PC-3 (cell line): Measurements from ENCODE around the gene ARFGAP1. TPM values are rescaled to one million over a fixed set of nuclear protein-coding genes. Genes with fewer than 3 reads are reported as not detected.

Source experiments
- ATAC-seq: fragments of 200-7000 bp; cut with Tn5 transposase; 2 replicates; pipeline ENCODE4 v1.9.1; 2020; ENCODE audit warnings: mild to moderate bottlenecking, moderate library complexity
- BruUV-seq: library from RNA; stranded (reverse); fragments of 400-500 nt; replicated peaks from 2 replicates; lab custom pipeline; 2021; lab: Mats Ljungman, UMichigan
- CTCF ChIA-PET: fragments of 300-600 bp; sonication (Branson Sonifier 250); formaldehyde crosslinking; loops from one replicate; lab custom pipeline; 2022; ENCODE audit warnings: antibody characterized with exemption; lab: Charles Lee
- POLR2A ChIA-PET: fragments of 300-600 bp; sonication (Branson Sonifier 250); formaldehyde crosslinking; loops from one replicate; lab custom pipeline; 2022; ENCODE audit warnings: antibody characterized with exemption; ENCODE audit not compliant: unreplicated experiment; lab: Charles Lee
- DNase-seq: peaks from one replicate; pipeline ENCODE4 v3.0.0-alpha.2; 2015
- H2AFZ ChIP-seq: fragments of 300-600 bp; sonication (generic); 2 replicates; pipeline ENCODE4 v1.6.0; 2016; ENCODE audit warnings: antibody characterized with exemption, low read length
- H3F3A ChIP-seq: fragments of 300-600 bp; sonication (generic); one replicate; pipeline ENCODE4 v1.6.0; 2017; ENCODE audit warnings: antibody characterized with exemption, low read length, control low read depth, mild to moderate bottlenecking; ENCODE audit not compliant: unreplicated experiment
- H3K27ac ChIP-seq: fragments of 300-600 bp; sonication (generic); 2 replicates; pipeline ENCODE4 v1.5.1; 2016; ENCODE audit warnings: mild to moderate bottlenecking, low read length
- H3K27me3 ChIP-seq: fragments of 300-600 bp; sonication (generic); 2 replicates; pipeline ENCODE4 v1.6.1; 2016; ENCODE audit warnings: low read length, mixed read lengths
- H3K36me3 ChIP-seq: fragments of 300-600 bp; sonication (generic); 2 replicates; pipeline ENCODE4 v1.6.1; 2016; ENCODE audit warnings: low read depth, mixed run types, low read length, mixed read lengths
- H3K4me1 ChIP-seq: fragments of 300-600 bp; sonication (generic); 2 replicates; pipeline ENCODE4 v1.5.1; 2016; ENCODE audit warnings: low read length; ENCODE audit not compliant: insufficient read depth
- H3K4me2 ChIP-seq: fragments of 300-600 bp; sonication (generic); 2 replicates; pipeline ENCODE4 v1.6.0; 2016; ENCODE audit warnings: low read length
- H3K4me3 ChIP-seq: fragments of 300-600 bp; sonication (generic); 2 replicates; pipeline ENCODE4 v1.5.1; 2016; ENCODE audit warnings: mild to moderate bottlenecking, low read length, mixed read lengths
- H3K79me2 ChIP-seq: fragments of 300-600 bp; sonication (generic); 2 replicates; pipeline ENCODE4 v1.6.1; 2017; ENCODE audit warnings: low read length, mixed read lengths
- H3K9ac ChIP-seq: fragments of 300-600 bp; sonication (generic); 2 replicates; pipeline ENCODE4 v1.6.0; 2016; ENCODE audit warnings: mild to moderate bottlenecking, low read length
- H3K9me2 ChIP-seq: fragments of 300-600 bp; sonication (generic); replicated peaks from 2 replicates; pipeline ENCODE4 v1.6.1; 2016; ENCODE audit warnings: mixed run types, low read length, mixed read lengths
- H3K9me3 ChIP-seq: fragments of 300-600 bp; sonication (generic); 2 replicates; pipeline ENCODE4 v1.6.1; 2016; ENCODE audit warnings: low read length, mixed read lengths
- H4K20me1 ChIP-seq: fragments of 300-600 bp; sonication (generic); 2 replicates; pipeline ENCODE4 v1.6.1; 2016; ENCODE audit warnings: low read length, mixed read lengths
- EZH2 ChIP-seq: fragments of 300-600 bp; sonication (generic); IDR thresholded peaks from one replicate; pipeline ENCODE4 v1.6.1; 2017; ENCODE audit warnings: antibody characterized with exemption, mild to moderate bottlenecking, low read length; ENCODE audit not compliant: unreplicated experiment
- EZH2phosphoT487 ChIP-seq: fragments of 300-600 bp; sonication (generic); IDR thresholded peaks from 2 replicates; pipeline ENCODE4 v1.6.1; 2018; ENCODE audit warnings: mild to moderate bottlenecking, antibody characterized with exemption, low read length, borderline replicate concordance
- intact Hi-C: fragments of 100-400 bp; cut with micrococcal nuclease; formaldehyde crosslinking; loops from 2 replicates; pipeline ENCODE4 v1.9.0; 2023
- total RNA-seq: library from RNA; depleted of rRNA; stranded (reverse); fragments of >200 nt; gene quantifications from 2 replicates; pipeline ENCODE4 v1.2.3, GENCODE V29; 2014
- TF ChIP-seq, protein P1 (sequence below): fragments of 300-600 bp; sonication (generic); conservative IDR thresholded peaks from 2 replicates; pipeline ENCODE4 v1.5.1; 2017; ENCODE audit warnings: antibody characterized with exemption, low read depth, mild to moderate bottlenecking, low read length

The ARFGAP1 gene
- total RNA-seq, 1 experiment from 2014 or later, result 75.6 TPM

DNA sequence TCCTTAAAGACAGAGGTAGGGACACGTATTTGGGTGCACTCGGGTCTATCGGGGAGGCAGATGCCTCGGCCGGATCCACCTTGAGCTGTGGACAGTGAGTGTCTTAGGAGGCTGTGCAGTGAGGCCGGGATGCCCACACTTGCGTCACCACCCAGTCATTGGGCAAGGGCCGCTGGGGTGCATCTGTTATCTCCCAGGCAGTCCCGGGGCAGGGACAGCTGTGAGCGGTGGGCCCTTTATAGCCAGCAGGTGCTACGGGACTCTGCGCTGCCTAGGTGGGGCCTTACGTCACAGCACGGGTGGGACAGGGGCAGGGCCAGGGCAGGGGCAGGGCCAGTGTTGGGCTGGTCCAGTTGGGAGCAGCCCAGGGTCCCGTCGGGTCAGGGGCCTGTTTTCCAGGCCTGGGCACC is 19.7 kb downstream of the ARFGAP1 start:
- Histone ChIP-seq H3K4me3 (no peak overlapping the region), H3K79me2 (no peaks in the 10 kb centered on the region), H4K20me1 (no peaks in the 10 kb centered on the region), H3K9me3 (no peaks in the 10 kb centered on the region), H3K9me2 (no peaks in the 10 kb centered on the region), H3K27ac (no peak overlapping the region), H3K27me3 (peaks cover 29% of the 10 kb centered on the region), H3K36me3 (no peaks in the 10 kb centered on the region), H3K4me1 (no peaks in the 10 kb centered on the region), H3K9ac (no peak overlapping the region), H2AFZ (no peak overlapping the region), H3K4me2 (no peak overlapping the region), H3F3A (no peaks in the 10 kb centered on the region)
- DNase-seq (no peak), ATAC-seq (no peak)
- BruUV-seq, result no TSS peak
- ChIA-PET POLR2A (no interaction called here), CTCF (interaction anchor here (1.0 kb wide), 1 partner anchor 69 kb away, joined by 3 read pairs; no protein-coding TSS in a partner anchor)
- intact Hi-C loops, result no loop called here
- TF ChIP-seq EZH2, result no peak

DNA sequence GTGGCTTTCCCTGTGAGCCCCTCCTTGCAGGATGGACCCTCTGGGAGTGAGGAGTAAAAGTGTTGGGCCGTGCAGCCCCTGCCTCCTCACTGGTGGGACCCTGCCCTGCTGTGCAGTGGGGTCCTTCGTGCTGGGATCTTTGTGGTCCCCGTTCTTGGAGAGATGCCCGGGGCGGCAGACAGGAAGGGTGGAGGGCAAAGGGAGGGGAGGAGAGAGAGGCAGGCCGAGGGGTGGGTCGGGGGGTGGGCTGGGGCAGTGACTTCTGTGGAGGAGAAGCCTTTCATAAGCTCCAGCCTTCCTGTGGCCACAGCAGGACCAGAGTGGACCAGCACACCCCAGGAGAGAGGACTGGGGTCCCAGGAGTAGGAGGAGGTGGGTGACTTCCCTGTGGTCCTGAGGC is 20.3 kb downstream of the ARFGAP1 start, which contains the start of gene COL20A1:
TSS of gene COL20A1 (plus strand) at position 283 of the 400 bp plus-strand sequence. CDS start 1,922 bp downstream, outside the sequence.
- Histone ChIP-seq H3K4me2 (no peak within 1 kb of the TSS), H3K79me2 (no peaks in the 10 kb centered on the region), H3K9me2 (no peaks in the 10 kb centered on the region), H3K4me1 (no peaks in the 10 kb centered on the region), H3K27me3 (peaks cover 29% of the 10 kb centered on the region), H3K9me3 (no peaks in the 10 kb centered on the region), H2AFZ (no peak within 1 kb of the TSS), H4K20me1 (no peaks in the 10 kb centered on the region), H3K4me3 (no peak within 1 kb of the TSS), H3K9ac (no peak within 1 kb of the TSS), H3K27ac (no peak within 1 kb of the TSS), H3F3A (no peaks in the 10 kb centered on the region), H3K36me3 (no peaks in the 10 kb centered on the region)
- no TSS peak for BruUV-seq
- ChIA-PET CTCF (no interaction called here), POLR2A (no interaction called here)
- no peak for ATAC-seq
- intact Hi-C loops, result no loop called here
- no peak for DNase-seq
- no peak for TF ChIP-seq EZH2phosphoT487
- no peak for TF ChIP-seq EZH2
- TF ChIP-seq, protein P1, sequence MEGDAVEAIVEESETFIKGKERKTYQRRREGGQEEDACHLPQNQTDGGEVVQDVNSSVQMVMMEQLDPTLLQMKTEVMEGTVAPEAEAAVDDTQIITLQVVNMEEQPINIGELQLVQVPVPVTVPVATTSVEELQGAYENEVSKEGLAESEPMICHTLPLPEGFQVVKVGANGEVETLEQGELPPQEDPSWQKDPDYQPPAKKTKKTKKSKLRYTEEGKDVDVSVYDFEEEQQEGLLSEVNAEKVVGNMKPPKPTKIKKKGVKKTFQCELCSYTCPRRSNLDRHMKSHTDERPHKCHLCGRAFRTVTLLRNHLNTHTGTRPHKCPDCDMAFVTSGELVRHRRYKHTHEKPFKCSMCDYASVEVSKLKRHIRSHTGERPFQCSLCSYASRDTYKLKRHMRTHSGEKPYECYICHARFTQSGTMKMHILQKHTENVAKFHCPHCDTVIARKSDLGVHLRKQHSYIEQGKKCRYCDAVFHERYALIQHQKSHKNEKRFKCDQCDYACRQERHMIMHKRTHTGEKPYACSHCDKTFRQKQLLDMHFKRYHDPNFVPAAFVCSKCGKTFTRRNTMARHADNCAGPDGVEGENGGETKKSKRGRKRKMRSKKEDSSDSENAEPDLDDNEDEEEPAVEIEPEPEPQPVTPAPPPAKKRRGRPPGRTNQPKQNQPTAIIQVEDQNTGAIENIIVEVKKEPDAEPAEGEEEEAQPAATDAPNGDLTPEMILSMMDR, result no peak

DNA sequence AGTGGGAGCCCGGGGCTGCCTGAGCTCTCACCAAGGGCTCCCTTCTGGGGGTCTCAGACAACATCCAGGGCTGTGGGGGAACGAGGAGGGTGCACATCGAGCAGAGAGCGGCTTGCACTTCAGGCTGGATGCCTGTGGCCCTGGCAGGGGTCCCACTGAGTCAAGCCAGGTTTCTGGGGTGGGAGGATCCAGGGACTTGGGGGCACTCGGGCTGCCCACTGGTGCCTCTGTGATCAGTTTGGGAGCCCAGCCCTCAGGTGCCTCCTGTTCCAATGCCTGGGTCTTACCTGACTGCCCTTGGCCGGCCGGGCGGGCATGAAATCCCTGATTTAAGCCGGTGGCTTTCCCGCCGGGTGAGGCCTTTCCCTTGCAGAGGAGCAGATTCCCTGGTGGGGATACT is 20.8 kb downstream of the ARFGAP1 start:
- POLR2A ChIA-PET, result no interaction called here
- no peak for DNase-seq
- Histone ChIP-seq H3K9ac (no peak overlapping the region), H3K4me3 (no peak overlapping the region), H3K9me2 (no peaks in the 10 kb centered on the region), H3K27ac (no peak overlapping the region), H3K79me2 (no peaks in the 10 kb centered on the region), H3K27me3 (peaks cover 29% of the 10 kb centered on the region), H4K20me1 (no peaks in the 10 kb centered on the region), H3K4me2 (no peak overlapping the region), H2AFZ (no peak overlapping the region), H3K9me3 (no peaks in the 10 kb centered on the region), H3K36me3 (no peaks in the 10 kb centered on the region), H3K4me1 (no peaks in the 10 kb centered on the region), H3F3A (no peaks in the 10 kb centered on the region)
- TF ChIP-seq EZH2phosphoT487 (no peak), EZH2 (no peak)
- TF ChIP-seq, protein P1, result no peak
- intact Hi-C loops, result no loop called here
- BruUV-seq, result no TSS peak
- no peak for ATAC-seq
- CTCF ChIA-PET, result no interaction called here
